ENCODE data around the gene COX14. TPM values are rescaled to one million over a fixed set of nuclear protein-coding genes. Genes with fewer than 3 reads are reported as not detected.
A peak's percentile ranks its signal among the peaks of the same experiment; 100 is the strongest.
"Not testable (repeated sequence)": the region's sequence is repeated elsewhere in the genome, so short reads cannot be mapped to it uniquely, and the experiment has no call there.

Gene COX14
- total RNA-seq, 4 donors from 2014 or later = 14.3 to 121 (median 45.4) TPM

GRCh38 chr12:50151047-50151687 lies 39.1 kb downstream of the COX14 start:
- intact Hi-C loops (cut with DNase I; ENCODE audit: low total_unique reads) = no loop called here
- no peak for DNase-seq
- TF ChIP-seq, protein P1, sequence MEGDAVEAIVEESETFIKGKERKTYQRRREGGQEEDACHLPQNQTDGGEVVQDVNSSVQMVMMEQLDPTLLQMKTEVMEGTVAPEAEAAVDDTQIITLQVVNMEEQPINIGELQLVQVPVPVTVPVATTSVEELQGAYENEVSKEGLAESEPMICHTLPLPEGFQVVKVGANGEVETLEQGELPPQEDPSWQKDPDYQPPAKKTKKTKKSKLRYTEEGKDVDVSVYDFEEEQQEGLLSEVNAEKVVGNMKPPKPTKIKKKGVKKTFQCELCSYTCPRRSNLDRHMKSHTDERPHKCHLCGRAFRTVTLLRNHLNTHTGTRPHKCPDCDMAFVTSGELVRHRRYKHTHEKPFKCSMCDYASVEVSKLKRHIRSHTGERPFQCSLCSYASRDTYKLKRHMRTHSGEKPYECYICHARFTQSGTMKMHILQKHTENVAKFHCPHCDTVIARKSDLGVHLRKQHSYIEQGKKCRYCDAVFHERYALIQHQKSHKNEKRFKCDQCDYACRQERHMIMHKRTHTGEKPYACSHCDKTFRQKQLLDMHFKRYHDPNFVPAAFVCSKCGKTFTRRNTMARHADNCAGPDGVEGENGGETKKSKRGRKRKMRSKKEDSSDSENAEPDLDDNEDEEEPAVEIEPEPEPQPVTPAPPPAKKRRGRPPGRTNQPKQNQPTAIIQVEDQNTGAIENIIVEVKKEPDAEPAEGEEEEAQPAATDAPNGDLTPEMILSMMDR (IDR thresholded peaks at IDR 0.05) = no peak
- TF ChIP-seq POLR2A (IDR thresholded peaks at IDR 0.05) = no peak
- peak overlapping the region; percentile 12 to 33 for H3K27ac ChIP-seq
- no peaks in the 10 kb centered on the region for H3K4me1 ChIP-seq
- no peaks in the 10 kb centered on the region for H3K36me3 ChIP-seq
- H3K9me3 ChIP-seq = no peaks in the 10 kb centered on the region
- H3K4me3 ChIP-seq = no peak overlapping the region
- no peaks in the 10 kb centered on the region for H3K27me3 ChIP-seq

DNA sequence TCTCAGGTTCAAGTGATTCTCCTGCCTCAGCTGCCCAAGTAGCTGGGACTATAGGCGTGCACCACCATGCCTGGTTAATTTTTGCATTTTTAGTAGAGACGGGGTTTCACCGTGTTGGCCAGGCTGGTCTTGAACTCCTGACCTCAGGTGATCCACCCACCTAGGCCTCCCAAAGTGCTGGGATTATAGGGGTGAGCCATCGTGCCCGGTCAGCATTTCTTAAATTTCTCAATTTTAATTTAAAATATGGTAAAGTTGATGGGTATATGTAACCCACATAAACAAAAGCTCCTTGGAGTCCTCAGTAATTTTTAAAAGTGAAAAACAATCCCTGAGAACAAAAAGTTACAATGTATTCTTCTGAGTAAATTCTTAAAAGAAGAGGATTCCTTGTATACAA lies 42.9 kb downstream of the COX14 start:
- H3K27ac ChIP-seq; H3K36me3 ChIP-seq; H3K4me3 ChIP-seq; intact Hi-C loops (cut with DNase I; ENCODE audit: low total_unique reads); H3K27me3 ChIP-seq; H3K9me3 ChIP-seq; H3K4me1 ChIP-seq; DNase-seq: not testable (repeated sequence)

DNA sequence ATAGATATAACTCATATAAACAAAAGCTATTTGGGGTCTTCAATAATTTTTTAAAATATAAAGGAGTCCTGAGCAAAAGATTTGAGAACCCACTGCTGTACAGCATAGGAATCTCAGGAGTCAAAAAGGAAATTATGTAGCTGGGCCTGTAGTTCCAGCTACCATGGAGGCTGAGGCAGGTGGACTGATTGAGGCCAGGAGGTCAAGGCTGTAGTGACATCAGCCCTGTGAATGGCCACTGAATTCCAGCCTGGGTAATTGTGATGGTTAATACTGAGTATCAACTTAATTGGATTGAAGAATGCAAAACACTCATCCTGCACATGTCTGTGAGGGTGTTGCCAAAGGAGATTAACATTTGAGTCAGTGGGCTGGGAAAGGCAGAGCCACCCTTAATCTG lies 44.6 kb downstream of the COX14 start:
- Histone ChIP-seq H3K36me3 (no peaks in the 10 kb centered on the region), H3K4me3 (no peak overlapping the region), H3K9me3 (no peaks in the 10 kb centered on the region), H3K4me1 (no peaks in the 10 kb centered on the region), H3K27ac (no peak overlapping the region), H3K27me3 (no peaks in the 10 kb centered on the region)
- no peak for DNase-seq
- TF ChIP-seq POLR2A (IDR thresholded peaks at IDR 0.05) = no peak
- TF ChIP-seq, protein P1 (IDR thresholded peaks at IDR 0.05) = no peak
- intact Hi-C loops (cut with DNase I; ENCODE audit: low total_unique reads) = no loop called here

DNA sequence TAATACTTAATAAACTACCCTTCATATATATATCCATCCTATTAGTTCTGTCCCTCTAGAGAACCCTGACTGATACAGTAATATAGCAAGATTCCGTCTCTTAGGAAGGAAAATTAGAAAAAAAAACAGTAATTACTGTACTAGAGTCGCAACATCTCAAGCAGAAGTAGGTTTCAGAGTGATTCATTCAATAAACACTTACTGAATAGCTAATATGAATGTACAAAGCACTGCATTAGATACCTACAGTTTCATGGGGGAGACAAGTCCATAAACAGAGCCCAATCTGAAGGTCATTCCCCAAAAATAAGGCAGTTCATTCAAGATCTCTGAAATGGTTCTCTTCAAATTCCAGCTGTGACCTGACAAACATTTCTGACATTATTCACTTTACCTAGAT lies 45.2 kb downstream of the COX14 start:
- intact Hi-C loops (cut with DNase I; ENCODE audit: low total_unique reads) = no loop called here
- Histone ChIP-seq H3K9me3 (no peaks in the 10 kb centered on the region), H3K36me3 (no peaks in the 10 kb centered on the region), H3K27me3 (no peaks in the 10 kb centered on the region), H3K4me1 (no peaks in the 10 kb centered on the region), H3K4me3 (no peak overlapping the region), H3K27ac (no peak overlapping the region)
- DNase-seq = no peak
- no peak for TF ChIP-seq POLR2A (IDR thresholded peaks at IDR 0.05)
- TF ChIP-seq, protein P1 (IDR thresholded peaks at IDR 0.05) = no peak

- Histone ChIP-seq H3K4me3 (no peak overlapping the region), H3K36me3 (no peaks in the 10 kb centered on the region), H3K27ac (no peak overlapping the region), H3K4me1 (no peaks in the 10 kb centered on the region), H3K9me3 (no peaks in the 10 kb centered on the region), H3K27me3 (no peaks in the 10 kb centered on the region)
- no peak for TF ChIP-seq POLR2A (IDR thresholded peaks at IDR 0.05)
- TF ChIP-seq, protein P1 (IDR thresholded peaks at IDR 0.05) = no peak
- intact Hi-C loops (cut with DNase I; ENCODE audit: low total_unique reads) = no loop called here
- no peak for DNase-seq
Observed at GRCh38 chr12:50160643-50161042, 48.6 kb downstream of the COX14 start.

- H3K27me3 ChIP-seq = no peaks in the 10 kb centered on the region
- H3K9me3 ChIP-seq = no peaks in the 10 kb centered on the region
- H3K4me1 ChIP-seq = no peaks in the 10 kb centered on the region
- no peaks in the 10 kb centered on the region for H3K36me3 ChIP-seq
- H3K27ac ChIP-seq = no peak overlapping the region
- H3K4me3 ChIP-seq = no peak overlapping the region
- no peak for DNase-seq
- intact Hi-C loops (cut with DNase I; ENCODE audit: low total_unique reads) = no loop called here
- TF ChIP-seq, protein P1 (IDR thresholded peaks at IDR 0.05) = no peak
- TF ChIP-seq POLR2A (IDR thresholded peaks at IDR 0.05) = no peak
Observed at GRCh38 chr12:50162230-50162629, 50.2 kb downstream of the COX14 start.

Measured in uterus (tissue), 4 donors.